Tibial artery (tissue), 4 donors: Measurements from ENCODE around the gene SPSB2.
"Not testable (repeated sequence)": the region's sequence is repeated elsewhere in the genome, so short reads cannot be mapped to it uniquely, and the experiment has no call there.

Source experiments
- DNase-seq, 2 donors: peaks; one replicate each; pipeline ENCODE4 v3.0.0-alpha.2; 2019
- H3K27ac ChIP-seq, 2 donors: fragments of 200-600 bp; sonication (generic) in 1 of 2; 1 replicate in 1 of 2; 2 replicates in 1 of 2; pipeline ENCODE4 v1.5.1; 2018 to 2019; ENCODE audit warnings: mild to moderate bottlenecking in 1 of 2
- H3K27me3 ChIP-seq, 2 donors: fragments of 200-600 bp; sonication (generic) in 1 of 2; one replicate each; pipeline versions ENCODE4 v1.5.1 to v1.6.0; 2016 to 2019
- H3K36me3 ChIP-seq, 3 donors: fragments of 200-600 bp; sonication (generic) in 2 of 3; one replicate each; pipeline ENCODE4 v1.5.1; 2016 to 2019; ENCODE audit warnings: mild to moderate bottlenecking in 2 of 3
- H3K4me1 ChIP-seq, 4 donors: fragments of 200-600 bp; sonication (generic) in 2 of 4; 1 replicate in 3 of 4; 2 replicates in 1 of 4; pipeline ENCODE4 v1.5.1; 2016 to 2019
- H3K4me3 ChIP-seq, 2 donors: fragments of 200-600 bp; sonication (generic) in 1 of 2; 1 replicate in 1 of 2; 2 replicates in 1 of 2; pipeline ENCODE4 v1.5.1; 2018 to 2019; ENCODE audit warnings: mild to moderate bottlenecking in 2 of 2
- H3K9me3 ChIP-seq, 3 donors: fragments of 200-600 bp; sonication (generic) in 1 of 3; one replicate each; pipeline ENCODE4 v1.5.1; 2016 to 2019
- CTCF ChIP-seq, 2 experiments: fragments of 200-600 bp in 1 of 2; fragments of 450-650 bp in 1 of 2; IDR thresholded peaks; one replicate each; pipeline ENCODE4 v1.5.1; 2017 to 2019; ENCODE audit warnings: antibody characterized with exemption in 2 of 2, mild to moderate bottlenecking in 1 of 2, moderate library complexity in 1 of 2
- intact Hi-C: fragments of 100-400 bp; cut with DNase I; formaldehyde crosslinking; loops from one replicate; pipeline ENCODE4 v1.15.0; 2023; ENCODE audit warnings: low total_unique reads

Gene SPSB2

GRCh38 chr12:6912164-6912935, 39.2 kb upstream of the SPSB2 start:
- peak in 1 of 2 donors; percentile 65 for DNase-seq
- TF ChIP-seq CTCF (IDR thresholded peaks at IDR 0.05), result no peak
- intact Hi-C loops, result no loop called here
- no peak overlapping the region for H3K4me3 ChIP-seq
- peak overlapping the region in 1 of 2 donors; percentile 96 for H3K27ac ChIP-seq
- no peaks in the 10 kb centered on the region for H3K9me3 ChIP-seq
- H3K4me1 ChIP-seq, result peaks cover 0 to 19% (median 16%) of the 10 kb centered on the region in 4 donors
- no peaks in the 10 kb centered on the region for H3K27me3 ChIP-seq
- peaks cover 0 to 20% (median 13%) of the 10 kb centered on the region in 3 donors for H3K36me3 ChIP-seq

- Histone ChIP-seq H3K9me3 (no peaks in the 10 kb centered on the region), H3K27ac (no peak overlapping the region), H3K4me1 (peaks cover 0 to 14% (median 11%) of the 10 kb centered on the region in 4 donors), H3K36me3 (peaks cover 0 to 14% (median 14%) of the 10 kb centered on the region in 3 donors), H3K27me3 (no peaks in the 10 kb centered on the region), H3K4me3 (no peak overlapping the region)
- DNase-seq, result no peak
- intact Hi-C loops, result no loop called here
- TF ChIP-seq CTCF (IDR thresholded peaks at IDR 0.05), result no peak
Measured at GRCh38 chr12:6909421-6910145, 36.5 kb upstream of the SPSB2 start.

- H3K4me3 ChIP-seq, DNase-seq, H3K9me3 ChIP-seq, intact Hi-C loops, H3K27ac ChIP-seq, H3K27me3 ChIP-seq: not testable (repeated sequence)
- peaks cover 0 to 12% (median 6%) of the 10 kb centered on the region in 4 donors for H3K4me1 ChIP-seq
- peaks cover 0 to 14% (median 14%) of the 10 kb centered on the region in 3 donors for H3K36me3 ChIP-seq
Measured at GRCh38 chr12:6908141-6908540, 35.0 kb upstream of the SPSB2 start.

GRCh38 chr12:6905414-6906040, 32.4 kb upstream of the SPSB2 start:
- intact Hi-C loops, result no loop called here
- peaks cover 0 to 12% (median 6%) of the 10 kb centered on the region in 4 donors for H3K4me1 ChIP-seq
- no peak for TF ChIP-seq CTCF (IDR thresholded peaks at IDR 0.05)
- H3K27me3 ChIP-seq, result no peaks in the 10 kb centered on the region
- no peak for DNase-seq
- peaks cover 0 to 14% (median 14%) of the 10 kb centered on the region in 3 donors for H3K36me3 ChIP-seq
- no peaks in the 10 kb centered on the region for H3K9me3 ChIP-seq
- H3K4me3 ChIP-seq, result peak overlapping the region; percentile 65
- H3K27ac ChIP-seq, result peak overlapping the region; percentile 83 to 87

- Histone ChIP-seq H3K27me3 (no peaks in the 10 kb centered on the region), H3K4me3 (peak within 1 kb of the TSS; percentile 65), H3K27ac (peak within 1 kb of the TSS; percentile 83 to 87), H3K4me1 (peaks cover 0 to 14% (median 6%) of the 10 kb centered on the region in 4 donors), H3K9me3 (no peaks in the 10 kb centered on the region), H3K36me3 (peaks cover 0 to 14% (median 14%) of the 10 kb centered on the region in 3 donors)
- intact Hi-C loops, result no loop called here
- TF ChIP-seq CTCF (IDR thresholded peaks at IDR 0.05), result no peak
- peak; percentile 98 for DNase-seq
Measured at GRCh38 chr12:6904280-6905276, 31.5 kb upstream of the SPSB2 start, which contains the start of gene LRRC23. Gene LRRC23 (plus strand): TSS chr12:6904822. CDS start chr12:6905634, 812 bp downstream.
